Retina (tissue), 1 donor: Measurements from ENCODE around the gene UCHL5.

Source experiments
- DNase-seq: peaks from one replicate; pipeline ENCODE4 v3.0.0-alpha.2; 2016

Gene UCHL5, protein sequence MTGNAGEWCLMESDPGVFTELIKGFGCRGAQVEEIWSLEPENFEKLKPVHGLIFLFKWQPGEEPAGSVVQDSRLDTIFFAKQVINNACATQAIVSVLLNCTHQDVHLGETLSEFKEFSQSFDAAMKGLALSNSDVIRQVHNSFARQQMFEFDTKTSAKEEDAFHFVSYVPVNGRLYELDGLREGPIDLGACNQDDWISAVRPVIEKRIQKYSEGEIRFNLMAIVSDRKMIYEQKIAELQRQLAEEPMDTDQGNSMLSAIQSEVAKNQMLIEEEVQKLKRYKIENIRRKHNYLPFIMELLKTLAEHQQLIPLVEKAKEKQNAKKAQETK

GRCh38 chr1:193059282-193060114, at the start of gene UCHL5, which contains the start of gene RO60:
Gene UCHL5 (minus strand): TSS chr1:193059360. CDS start chr1:193059260, 100 bp downstream.
Gene RO60 (plus strand): TSS chr1:193059612. CDS start chr1:193069055, 9,443 bp downstream.
- peak; percentile 97 for DNase-seq

DNA sequence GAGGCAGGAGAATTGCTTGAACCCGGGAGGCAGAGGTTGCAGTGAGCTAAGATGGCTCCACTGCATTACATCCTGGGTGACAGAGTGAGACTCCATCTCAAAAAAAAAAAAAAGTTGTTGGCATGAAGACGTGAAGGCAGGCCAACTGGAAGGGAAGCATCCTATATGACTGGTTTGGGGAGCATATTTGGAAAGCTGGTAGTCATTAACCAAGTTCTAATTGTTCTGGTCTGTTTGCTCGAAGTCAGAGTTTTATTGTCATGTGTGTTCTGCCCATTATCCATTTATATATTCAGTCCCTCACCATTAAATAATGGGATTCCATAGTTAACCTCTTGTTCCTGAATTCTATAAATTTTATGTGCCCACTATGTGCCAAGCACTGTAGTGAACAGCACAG, 49.3 kb upstream of the UCHL5 start:
- no peak for DNase-seq

GRCh38 chr1:193105821-193106177, 46.6 kb upstream of the UCHL5 start:
- DNase-seq = no peak

DNA sequence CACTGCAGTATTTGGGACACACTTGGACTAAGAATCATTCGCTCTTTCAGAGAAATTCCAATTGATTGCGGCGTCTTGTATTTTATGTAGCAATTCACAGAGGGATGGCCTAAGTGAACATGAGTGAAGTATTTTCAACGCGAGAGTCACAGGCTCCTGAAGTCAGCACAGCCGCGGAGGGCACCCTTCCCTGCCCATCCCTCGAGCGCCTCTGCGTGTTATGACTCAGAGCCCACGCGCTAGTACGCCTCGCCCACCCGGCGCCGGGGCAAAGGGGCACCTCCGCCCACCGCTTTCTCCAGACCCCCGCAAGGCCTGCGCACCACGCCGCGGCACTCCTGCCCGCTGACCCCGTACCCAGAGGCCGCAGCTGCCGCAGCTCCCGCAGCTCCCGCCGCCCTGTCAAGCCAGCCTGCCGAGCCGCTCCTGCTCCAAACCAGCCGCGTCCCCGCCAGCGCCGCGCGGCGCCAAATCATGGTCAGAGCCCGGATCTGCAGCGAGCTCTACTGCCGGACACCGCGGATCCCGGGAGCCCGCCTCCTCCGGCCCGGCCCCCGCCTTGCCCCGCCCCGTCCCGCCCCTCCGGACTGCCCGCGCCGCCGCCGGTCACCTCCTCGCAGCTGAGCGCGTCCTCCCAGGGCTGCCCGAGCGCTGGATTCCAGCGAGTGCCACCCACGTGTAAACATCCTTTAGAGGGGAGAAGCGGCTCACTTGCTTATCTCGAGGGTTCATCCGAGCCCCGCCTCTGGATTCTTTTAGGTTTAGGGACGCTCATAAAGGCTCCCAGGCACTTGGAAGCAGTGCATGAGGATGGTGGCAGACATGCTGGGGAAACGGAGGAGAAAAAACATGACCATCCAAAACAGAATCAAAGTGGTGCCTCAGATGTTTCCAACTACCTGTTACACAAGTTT, 46.0 kb upstream of the UCHL5 start, which contains the start of gene GLRX2:
GLRX2 (minus strand) TSS at position 508 of the 914 bp plus-strand sequence; CDS start at position 476, 32 bp downstream.
- peak; percentile 91 for DNase-seq

DNA sequence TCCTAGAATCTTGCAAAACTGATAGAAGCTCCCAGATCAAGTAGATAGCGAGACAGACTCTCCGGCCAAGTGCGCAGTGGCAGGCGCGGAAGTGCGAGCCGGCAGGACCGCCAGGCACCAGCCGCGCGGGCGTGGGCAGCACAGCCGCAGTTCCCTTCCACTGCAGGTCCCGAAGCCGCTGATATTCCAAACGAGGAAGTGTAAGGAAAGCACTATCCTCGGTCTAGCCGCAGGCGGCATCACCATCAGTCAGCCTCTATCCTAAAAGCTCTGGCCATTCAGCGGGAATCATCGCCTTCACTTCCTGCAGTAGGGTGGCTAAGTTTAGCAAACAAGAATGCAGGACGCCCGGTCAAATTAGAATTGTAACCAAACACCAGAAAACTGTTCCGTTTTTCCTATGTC, 45.3 kb upstream of the UCHL5 start:
- no peak for DNase-seq

GRCh38 chr1:193103759-193104501, 44.8 kb upstream of the UCHL5 start:
- DNase-seq = peak; percentile 5

DNA sequence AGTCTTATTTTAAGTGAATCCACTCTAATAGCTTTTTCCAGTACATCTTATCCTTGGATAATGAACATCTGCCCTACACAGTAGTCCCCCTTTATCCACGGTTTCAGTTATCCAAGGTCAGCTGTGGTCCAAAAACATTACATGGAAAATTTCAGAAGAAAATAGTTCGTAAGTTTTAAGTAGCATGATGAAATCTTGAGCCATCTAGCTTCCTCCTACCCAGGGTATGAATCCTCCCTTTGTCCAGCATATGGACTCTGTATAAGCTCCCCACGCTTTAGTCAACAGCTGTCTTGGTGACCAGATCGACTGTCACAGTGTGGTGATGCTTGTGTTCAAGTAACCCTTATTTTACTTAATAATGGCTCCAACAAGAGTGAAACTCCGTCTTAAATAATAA, 43.5 kb upstream of the UCHL5 start:
- no peak for DNase-seq

GRCh38 chr1:193094112-193094511, 35.0 kb upstream of the UCHL5 start:
- DNase-seq = no peak

DNA sequence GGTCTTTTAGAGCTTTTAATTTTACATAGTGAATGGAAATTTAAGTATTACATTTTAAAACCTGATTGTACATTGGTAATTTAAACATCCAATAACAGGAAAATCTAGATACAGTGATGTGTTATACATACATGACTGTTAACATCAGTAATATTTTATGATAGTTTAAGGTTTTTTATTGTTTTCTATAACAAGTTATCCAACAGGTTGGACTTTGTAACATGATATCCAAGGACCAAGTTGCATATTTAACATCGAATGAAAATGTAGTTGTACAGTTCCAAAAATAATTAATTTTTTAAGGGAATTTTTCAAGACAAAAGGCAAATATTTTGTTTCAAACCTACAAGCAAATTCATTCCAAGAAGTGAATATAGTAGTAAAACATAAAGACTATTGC, 31.7 kb upstream of the UCHL5 start:
- no peak for DNase-seq

DNA sequence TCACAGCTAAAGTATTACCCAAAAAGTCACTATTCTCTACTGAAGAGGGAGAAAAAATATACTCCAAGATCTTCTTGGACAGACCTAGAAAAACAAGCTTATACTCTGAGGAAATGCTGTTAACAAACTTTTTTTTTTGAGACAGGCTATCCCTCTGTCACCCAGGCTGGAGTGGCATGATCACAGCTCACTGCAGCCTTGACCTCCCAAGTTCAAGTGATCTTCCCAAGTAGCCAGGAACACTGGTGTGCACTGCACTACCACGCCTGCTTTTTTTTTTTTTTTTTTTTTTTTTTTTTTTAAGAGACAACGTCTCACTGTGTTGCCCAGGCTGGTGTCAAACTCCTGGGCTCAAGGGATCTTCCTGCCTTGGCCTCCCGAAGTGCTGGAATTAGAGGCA, 28.7 kb upstream of the UCHL5 start:
- no peak for DNase-seq

GRCh38 chr1:193086342-193086741, 27.2 kb upstream of the UCHL5 start:
- no peak for DNase-seq

DNA sequence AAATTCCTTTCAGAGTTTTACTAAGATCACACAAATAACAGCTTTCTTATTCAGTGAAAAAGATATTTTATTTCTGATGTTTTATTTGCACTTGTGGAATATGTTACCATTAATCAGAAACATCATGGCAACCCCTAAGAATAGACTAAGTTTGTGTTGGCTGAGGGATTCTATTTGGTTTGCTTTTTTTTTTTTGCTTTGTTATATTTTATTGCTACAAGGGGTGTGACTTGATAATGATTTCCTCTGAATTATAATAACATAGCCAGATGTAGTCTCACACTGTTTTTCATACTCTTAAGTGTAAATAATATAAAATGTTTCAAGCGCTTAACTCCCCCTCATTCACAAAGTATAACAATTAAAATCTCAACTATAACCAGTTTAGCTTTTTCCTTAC, 26.1 kb upstream of the UCHL5 start:
- no peak for DNase-seq

GRCh38 chr1:193083365-193084088, 24.4 kb upstream of the UCHL5 start:
- no peak for DNase-seq

DNA sequence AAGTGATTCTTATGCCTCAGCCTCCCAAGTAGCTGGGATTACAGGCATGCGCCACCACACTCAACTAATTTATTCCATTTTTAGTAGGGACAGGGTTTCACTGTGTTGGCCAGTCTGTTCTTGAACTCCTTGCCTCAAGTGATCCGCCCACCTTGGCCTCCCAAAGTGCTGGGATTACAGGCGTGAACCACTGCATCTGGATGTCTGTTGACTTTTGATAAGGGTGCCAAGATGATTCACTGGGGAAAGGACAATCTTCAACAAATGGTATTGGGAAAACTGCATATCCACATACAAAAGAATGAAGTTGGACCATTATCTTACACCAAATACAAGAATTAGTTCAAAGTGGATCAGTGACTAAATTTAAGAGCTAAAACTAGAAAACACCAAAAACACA, 20.0 kb upstream of the UCHL5 start:
- no peak for DNase-seq

DNA sequence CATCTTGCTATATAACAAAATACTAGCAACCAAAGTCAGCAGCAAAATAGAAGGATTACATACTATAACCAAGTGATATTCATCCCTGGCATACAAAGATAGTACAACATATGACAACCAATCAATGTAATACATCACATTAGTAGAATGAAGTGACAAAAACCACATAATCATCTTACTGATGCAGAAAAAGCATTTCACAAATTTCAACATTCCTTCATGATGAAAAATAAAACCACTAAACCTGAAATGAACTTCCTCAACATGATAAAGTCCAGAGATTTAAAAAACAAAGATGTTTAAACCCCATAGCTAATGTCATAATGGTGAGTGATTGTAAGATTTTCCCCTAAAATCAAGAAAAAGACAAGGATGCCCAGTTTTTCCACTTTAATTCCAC, 18.8 kb upstream of the UCHL5 start:
- DNase-seq = no peak

GRCh38 chr1:193070942-193071341, 11.8 kb upstream of the UCHL5 start:
- peak; percentile 9 for DNase-seq

GRCh38 chr1:193070386-193070753, 11.2 kb upstream of the UCHL5 start:
- no peak for DNase-seq

DNA sequence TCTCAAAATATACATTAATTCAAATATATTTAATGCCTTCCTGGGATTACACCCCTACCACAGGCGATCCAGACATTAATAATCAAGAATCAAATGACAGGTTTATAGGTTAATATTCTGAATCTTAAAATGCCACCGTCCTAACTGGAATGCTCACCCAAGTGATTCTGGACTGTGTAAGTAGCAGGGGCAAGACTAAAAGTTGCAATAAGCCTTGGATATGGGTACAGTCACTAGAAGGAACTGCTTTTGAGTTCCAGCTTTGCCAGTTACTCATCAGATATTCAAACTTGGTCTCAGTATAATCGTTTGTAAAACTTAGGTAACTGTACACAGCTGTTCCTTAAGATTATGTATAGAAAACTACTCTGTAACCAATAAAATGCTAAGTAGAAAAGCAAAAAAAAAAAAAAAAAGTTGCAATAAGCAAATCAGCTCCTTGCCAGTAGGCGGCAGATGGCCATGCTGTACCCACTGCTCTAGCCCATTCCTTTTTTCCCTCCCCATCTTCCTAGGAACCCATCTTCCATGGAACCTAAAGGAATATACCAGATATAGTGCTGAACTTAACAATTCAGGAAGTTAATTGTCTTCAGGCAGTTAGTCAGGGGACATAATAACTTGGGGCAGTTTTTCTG, 10.7 kb upstream of the UCHL5 start:
- no peak for DNase-seq

- DNase-seq = no peak
These were observed 8.9 kb upstream of the UCHL5 start for GRCh38 chr1:193068013-193068412.

DNA sequence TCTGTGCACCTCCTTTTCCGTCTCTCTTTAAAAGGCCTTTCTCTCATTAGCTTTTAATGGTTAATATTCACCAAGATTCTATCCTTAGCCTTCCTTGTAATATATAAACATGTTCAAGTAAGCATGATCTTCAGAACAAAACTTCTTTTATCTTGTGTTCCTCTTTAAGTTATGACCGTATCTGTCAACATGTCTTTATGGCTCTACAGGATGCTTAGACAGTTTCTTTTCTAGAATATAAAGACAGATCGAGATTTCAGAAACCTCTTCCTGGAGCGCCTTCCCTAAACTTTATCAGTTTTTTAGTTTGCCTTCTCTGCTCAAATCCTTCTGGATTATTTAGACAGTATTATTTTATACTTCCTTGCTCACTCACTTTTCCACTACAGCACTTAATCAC, 7.4 kb upstream of the UCHL5 start:
- no peak for DNase-seq

DNA sequence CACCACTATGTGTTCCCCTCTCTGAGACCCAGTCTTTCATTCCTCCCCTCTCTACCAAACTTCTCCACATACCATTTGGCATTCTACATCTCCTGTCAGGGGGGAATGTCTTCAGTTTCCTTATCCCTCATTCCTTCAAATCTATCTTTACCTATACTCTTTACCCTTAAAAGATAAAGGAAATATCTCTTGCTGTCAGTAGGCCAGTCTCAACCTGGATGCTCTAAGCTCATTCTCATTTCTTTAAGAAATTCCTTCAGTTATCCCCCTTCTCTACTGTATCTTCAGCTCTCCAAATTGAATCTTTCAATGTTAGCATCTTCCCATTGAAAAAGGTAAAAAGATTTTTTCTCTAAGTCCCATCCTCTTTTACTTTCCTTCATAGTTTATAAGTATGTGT, 6.8 kb upstream of the UCHL5 start:
- DNase-seq = no peak
